Measurements from ENCODE around the gene MTSS2.
A peak's percentile ranks its signal among the peaks of the same experiment; 100 is the strongest.

MTSS2 gene

DNA sequence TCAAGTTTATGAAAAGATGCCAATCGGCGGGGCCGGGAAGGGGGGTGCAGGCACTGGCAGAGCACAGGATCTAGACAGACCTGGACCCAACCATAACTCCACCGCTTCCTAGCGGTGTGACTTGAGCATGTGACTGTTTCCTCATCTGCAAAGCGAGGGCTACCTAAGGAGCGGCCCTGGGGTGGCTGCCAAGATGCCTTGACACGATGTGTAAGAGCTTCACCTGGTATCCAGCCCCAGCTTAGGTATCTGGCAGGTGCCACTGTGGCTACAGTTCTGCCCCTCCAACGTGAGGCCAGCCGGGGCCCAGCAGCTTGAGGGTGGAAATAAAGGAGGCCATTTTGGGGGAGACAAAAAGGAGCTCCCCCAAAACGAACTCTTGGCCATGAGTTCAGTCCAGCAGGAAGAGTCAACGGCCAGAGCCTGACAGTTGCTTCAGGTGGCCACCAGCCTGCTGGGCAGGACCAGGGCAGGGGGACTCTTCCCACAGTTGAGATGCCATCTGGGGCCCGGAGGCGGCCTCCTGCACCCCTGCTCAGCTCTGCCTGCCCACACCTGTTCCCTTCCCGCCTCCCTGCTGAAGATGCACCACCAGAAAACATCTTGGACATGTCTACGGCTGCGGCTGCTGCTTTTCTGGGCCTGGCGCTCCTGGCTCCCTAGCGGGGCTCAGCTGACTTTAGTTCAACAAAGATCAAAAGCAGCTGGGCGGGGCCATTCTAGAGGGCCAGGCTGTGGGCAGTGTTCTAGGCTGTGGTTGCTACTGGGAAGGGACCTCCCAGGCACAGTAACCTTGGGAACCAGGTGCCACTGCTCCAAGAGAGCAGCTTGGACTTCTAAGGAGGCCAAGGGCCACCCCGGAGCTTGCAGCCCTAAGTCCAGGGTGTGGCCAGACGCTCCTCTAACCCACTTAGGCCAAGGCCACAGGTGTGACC, 3.4 kb upstream of the MTSS2 start:
- Mint-ChIP-seq H3K36me3 (ENCODE audit: low read depth) (no peaks in the 10 kb centered on the region), H3K4me3 (no peak overlapping the region), H3K27ac (no peak overlapping the region), H3K4me1 (peaks cover 55% of the 10 kb centered on the region), H3K9me3 (no peaks in the 10 kb centered on the region), H3K27me3 (ENCODE audit: low read depth, poor library complexity) (peaks cover 8% of the 10 kb centered on the region)
- TF ChIP-seq, protein P1, sequence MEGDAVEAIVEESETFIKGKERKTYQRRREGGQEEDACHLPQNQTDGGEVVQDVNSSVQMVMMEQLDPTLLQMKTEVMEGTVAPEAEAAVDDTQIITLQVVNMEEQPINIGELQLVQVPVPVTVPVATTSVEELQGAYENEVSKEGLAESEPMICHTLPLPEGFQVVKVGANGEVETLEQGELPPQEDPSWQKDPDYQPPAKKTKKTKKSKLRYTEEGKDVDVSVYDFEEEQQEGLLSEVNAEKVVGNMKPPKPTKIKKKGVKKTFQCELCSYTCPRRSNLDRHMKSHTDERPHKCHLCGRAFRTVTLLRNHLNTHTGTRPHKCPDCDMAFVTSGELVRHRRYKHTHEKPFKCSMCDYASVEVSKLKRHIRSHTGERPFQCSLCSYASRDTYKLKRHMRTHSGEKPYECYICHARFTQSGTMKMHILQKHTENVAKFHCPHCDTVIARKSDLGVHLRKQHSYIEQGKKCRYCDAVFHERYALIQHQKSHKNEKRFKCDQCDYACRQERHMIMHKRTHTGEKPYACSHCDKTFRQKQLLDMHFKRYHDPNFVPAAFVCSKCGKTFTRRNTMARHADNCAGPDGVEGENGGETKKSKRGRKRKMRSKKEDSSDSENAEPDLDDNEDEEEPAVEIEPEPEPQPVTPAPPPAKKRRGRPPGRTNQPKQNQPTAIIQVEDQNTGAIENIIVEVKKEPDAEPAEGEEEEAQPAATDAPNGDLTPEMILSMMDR (IDR thresholded peaks at IDR 0.05) = no peak
- no peak for DNase-seq

DNA sequence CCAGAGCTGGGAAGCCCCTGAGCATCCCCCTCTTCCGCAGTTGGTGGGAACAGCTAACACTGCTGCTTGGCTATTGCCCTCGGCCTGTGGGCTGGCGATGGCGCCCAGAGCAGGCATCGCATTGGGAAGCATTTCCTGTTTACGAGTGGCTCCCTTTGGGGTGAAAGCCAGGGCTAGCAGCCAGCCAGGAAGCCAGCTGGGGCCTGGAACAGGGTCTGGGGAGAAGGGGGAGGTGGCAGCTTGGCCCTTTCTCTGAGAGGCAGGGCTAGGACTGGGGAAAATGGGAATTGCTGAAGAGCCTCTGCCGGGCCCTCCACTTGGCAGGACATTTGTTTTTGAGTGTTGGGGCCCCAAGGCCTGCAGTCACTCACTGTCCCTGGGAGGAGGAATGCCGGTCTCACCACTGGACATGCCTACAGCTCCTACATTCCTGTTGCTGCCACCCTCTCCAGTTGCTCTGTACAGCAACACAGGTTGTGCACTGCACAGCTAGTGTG, 2.4 kb upstream of the MTSS2 start:
- TF ChIP-seq, protein P1 (IDR thresholded peaks at IDR 0.05) = no peak
- no peak overlapping the region for H3K27ac Mint-ChIP-seq
- no peak for DNase-seq

GRCh38 chr16:70687671-70688245, 1.9 kb upstream of the MTSS2 start:
- TF ChIP-seq, protein P1 (IDR thresholded peaks at IDR 0.05) = no peak
- no peak for DNase-seq
- Mint-ChIP-seq H3K27me3 (ENCODE audit: low read depth, poor library complexity) (peaks cover 8% of the 10 kb centered on the region), H3K36me3 (ENCODE audit: low read depth) (no peaks in the 10 kb centered on the region), H3K4me3 (peak overlapping the region; percentile 77), H3K9me3 (no peaks in the 10 kb centered on the region), H3K27ac (peak overlapping the region; percentile 86), H3K4me1 (peaks cover 48% of the 10 kb centered on the region)

More for the DNA sequence above, 2.4 kb upstream of the MTSS2 start:
- Mint-ChIP-seq H3K27me3 (ENCODE audit: low read depth, poor library complexity) (peaks cover 8% of the 10 kb centered on the region), H3K4me3 (peak overlapping the region; percentile 32), H3K4me1 (peaks cover 51% of the 10 kb centered on the region), H3K9me3 (no peaks in the 10 kb centered on the region), H3K36me3 (ENCODE audit: low read depth) (no peaks in the 10 kb centered on the region)

- no peaks in the 10 kb centered on the region for H3K9me3 Mint-ChIP-seq
- H3K36me3 Mint-ChIP-seq (ENCODE audit: low read depth) = no peaks in the 10 kb centered on the region
- TF ChIP-seq, protein P1 (IDR thresholded peaks at IDR 0.05) = no peak
- H3K27ac Mint-ChIP-seq = peak overlapping the region; percentile 86
- peaks cover 52% of the 10 kb centered on the region for H3K4me1 Mint-ChIP-seq
- H3K27me3 Mint-ChIP-seq (ENCODE audit: low read depth, poor library complexity) = peaks cover 8% of the 10 kb centered on the region
- peak overlapping the region; percentile 77 for H3K4me3 Mint-ChIP-seq
- DNase-seq = no peak
Observed at GRCh38 chr16:70687102-70687511, 1.3 kb upstream of the MTSS2 start.

GRCh38 chr16:70686376-70687101, 686 bp upstream of the MTSS2 start:
- Mint-ChIP-seq H3K4me1 (peaks cover 47% of the 10 kb centered on the region), H3K9me3 (no peaks in the 10 kb centered on the region), H3K27me3 (ENCODE audit: low read depth, poor library complexity) (peaks cover 8% of the 10 kb centered on the region), H3K36me3 (ENCODE audit: low read depth) (no peaks in the 10 kb centered on the region), H3K27ac (peak overlapping the region; percentile 71), H3K4me3 (peak overlapping the region; percentile 77)
- TF ChIP-seq, protein P1 (IDR thresholded peaks at IDR 0.05) = no peak
- DNase-seq = no peak

All from nephron progenitor cell (in vitro differentiated cells).